HFFc6 (cell line): ENCODE measurements around the gene RARRES1. TPM values are rescaled to one million over a fixed set of nuclear protein-coding genes. Genes with fewer than 3 reads are reported as not detected.

Source experiments
- DNase-seq: peaks from one replicate; pipeline ENCODE4 v3.0.0-alpha.2; 2018
- H3K27ac Mint-ChIP-seq: 2 replicates; pipeline ENCODE4 v1.8.0; 2020; ENCODE audit warnings: mild to moderate bottlenecking, mixed read lengths
- H3K27me3 Mint-ChIP-seq: 2 replicates; pipeline ENCODE4 v1.8.0; 2021; ENCODE audit warnings: mild to moderate bottlenecking, moderate library complexity, mixed read lengths; ENCODE audit not compliant: insufficient read depth
- H3K36me3 Mint-ChIP-seq: 2 replicates; pipeline ENCODE4 v1.8.0; 2021; ENCODE audit warnings: low read depth, mixed read lengths
- H3K4me1 Mint-ChIP-seq: 2 replicates; pipeline ENCODE4 v1.8.0; 2020; ENCODE audit warnings: low read depth, mixed read lengths
- H3K4me3 Mint-ChIP-seq: 2 replicates; pipeline ENCODE4 v1.8.0; 2020; ENCODE audit warnings: mild to moderate bottlenecking, moderate library complexity, mixed read lengths
- H3K9me3 Mint-ChIP-seq: 2 replicates; pipeline ENCODE4 v1.8.0; 2020; ENCODE audit warnings: mild to moderate bottlenecking, mixed read lengths
- CTCF ChIP-seq: fragments of 200-600 bp; sonication (generic); IDR thresholded peaks from 2 replicates; pipeline ENCODE4 v1.5.0; 2021; ENCODE audit warnings: antibody characterized with exemption, mild to moderate bottlenecking
- total RNA-seq, 6 experiments: library from RNA; stranded (reverse); fragmentation: NEBNext Ultra II Directional; extraction: Animal tissue kit (Norgen Biotek cat#: 25700); gene quantifications; 2 replicates in 1 of 6; 3 replicates in 5 of 6; pipeline ENCODE4 v1.2.3, GENCODE V29; 2021

The RARRES1 gene
- total RNA-seq, 6 experiments from 2014 or later, result 0.51 to 1.3 (median 0.77) TPM; not detected in 1

GRCh38 chr3:158651192-158651591 is 81.1 kb downstream of the RARRES1 start:
- no peak overlapping the region for H3K27ac Mint-ChIP-seq
- peaks cover 34% of the 10 kb centered on the region for H3K36me3 Mint-ChIP-seq

GRCh38 chr3:158649791-158650190 is 82.5 kb downstream of the RARRES1 start:
- Mint-ChIP-seq H3K27me3 (no peaks in the 10 kb centered on the region), H3K36me3 (peaks cover 26% of the 10 kb centered on the region), H3K4me3 (no peak overlapping the region), H3K9me3 (no peaks in the 10 kb centered on the region), H3K27ac (no peak overlapping the region), H3K4me1 (peaks cover 19% of the 10 kb centered on the region)
- DNase-seq, result no peak
- no peak for TF ChIP-seq CTCF

More at GRCh38 chr3:158651192-158651591, 81.1 kb downstream of the RARRES1 start:
- peaks cover 5% of the 10 kb centered on the region for H3K4me1 Mint-ChIP-seq
- no peak for TF ChIP-seq CTCF
- H3K4me3 Mint-ChIP-seq, result no peak overlapping the region
- 0 out of 2 replicates have a peak, but pooled peaks cover 2% of the 10 kb centered on the region for H3K27me3 Mint-ChIP-seq
- no peaks in the 10 kb centered on the region for H3K9me3 Mint-ChIP-seq
- DNase-seq, result no peak

Other genes starting within 250 kb of the RARRES1 start
- 1 to 10 TPM; 1.6 to 4.0 (median 2.9) TPM for gene MLF1, start 161.3 kb downstream of the RARRES1 start, total RNA-seq
- 10 to 100 TPM; 41.6 to 46.4 (median 44.1) TPM for gene GFM1, start 87.9 kb downstream of the RARRES1 start, total RNA-seq
- 10 to 100 TPM; 12.2 to 18.8 (median 16.2) TPM for gene LXN, start 59.8 kb downstream of the RARRES1 start, total RNA-seq
- 10 to 100 TPM; 61.6 to 75.4 (median 68.8) TPM for gene MFSD1, start 69.6 kb upstream of the RARRES1 start, total RNA-seq